ENCODE measurements around the gene GFOD1.

GFOD1 gene

GRCh38 chr6:13421425-13422059 is 65.9 kb downstream of the GFOD1 start:
- no peak for DNase-seq

- DNase-seq, result no peak
Observed at GRCh38 chr6:13420269-13420668, 67.1 kb downstream of the GFOD1 start.

DNA sequence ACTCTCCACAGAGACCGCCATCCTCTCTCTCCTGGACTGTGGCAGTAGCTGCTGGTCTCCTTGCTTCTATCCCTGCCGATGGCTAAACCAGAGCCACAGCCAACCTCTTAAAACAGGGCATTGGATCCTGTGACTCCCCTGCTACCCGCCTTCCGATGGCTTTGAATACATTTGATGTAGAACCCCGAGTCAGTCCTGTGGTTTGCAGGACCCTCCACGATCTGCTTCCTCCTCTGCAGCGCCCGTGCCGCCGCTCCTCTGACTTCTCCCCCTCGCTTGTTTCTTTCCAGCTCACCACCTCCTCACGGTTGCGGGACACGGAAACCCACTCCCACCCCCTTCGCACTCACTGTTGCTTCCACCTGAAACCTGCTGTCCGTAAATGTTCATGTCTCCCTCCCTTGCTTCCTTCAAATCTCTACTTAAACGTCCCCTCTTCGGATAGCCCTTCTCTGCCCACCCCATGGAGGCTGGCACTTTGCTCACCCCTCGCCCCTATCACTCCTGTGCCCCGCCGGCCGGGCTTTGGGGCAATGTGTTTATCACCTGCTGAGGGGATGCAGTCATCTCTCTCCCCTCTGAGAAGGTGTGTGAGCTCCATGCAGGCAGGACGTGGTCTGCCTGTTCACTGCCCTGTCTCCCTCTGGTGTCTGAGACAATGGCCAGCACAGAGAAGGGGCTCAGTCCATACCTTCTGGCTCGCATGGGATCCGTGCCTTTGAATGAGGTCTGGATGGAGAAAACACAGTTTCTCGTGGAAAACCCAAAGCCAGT is 67.8 kb downstream of the GFOD1 start:
- DNase-seq, result peak; percentile 10

- DNase-seq, result no peak
Observed at GRCh38 chr6:13418844-13419243, 68.6 kb downstream of the GFOD1 start.

GRCh38 chr6:13417954-13418353 is 69.4 kb downstream of the GFOD1 start:
- no peak for DNase-seq

DNA sequence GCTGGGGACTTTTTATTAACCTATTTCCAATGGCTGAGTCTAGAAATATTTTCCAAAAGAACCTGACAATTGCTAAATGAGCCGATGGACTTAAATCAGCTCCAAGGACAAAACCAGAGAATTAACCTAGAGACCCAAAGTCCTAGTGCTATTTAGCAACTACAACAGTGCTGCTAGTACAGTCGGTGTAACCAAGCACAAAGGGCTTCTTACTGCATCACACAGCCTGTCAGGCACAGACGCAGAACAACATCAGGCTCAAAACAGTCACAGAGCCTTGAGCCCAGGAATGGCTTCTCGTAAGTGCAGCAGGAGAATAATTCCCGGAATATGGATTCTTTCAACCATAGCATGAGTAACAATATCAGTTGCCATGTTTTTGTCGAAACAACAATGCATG is 70.0 kb downstream of the GFOD1 start:
- no peak for DNase-seq

- no peak for DNase-seq
Observed at GRCh38 chr6:13415283-13415682, 72.1 kb downstream of the GFOD1 start.

DNA sequence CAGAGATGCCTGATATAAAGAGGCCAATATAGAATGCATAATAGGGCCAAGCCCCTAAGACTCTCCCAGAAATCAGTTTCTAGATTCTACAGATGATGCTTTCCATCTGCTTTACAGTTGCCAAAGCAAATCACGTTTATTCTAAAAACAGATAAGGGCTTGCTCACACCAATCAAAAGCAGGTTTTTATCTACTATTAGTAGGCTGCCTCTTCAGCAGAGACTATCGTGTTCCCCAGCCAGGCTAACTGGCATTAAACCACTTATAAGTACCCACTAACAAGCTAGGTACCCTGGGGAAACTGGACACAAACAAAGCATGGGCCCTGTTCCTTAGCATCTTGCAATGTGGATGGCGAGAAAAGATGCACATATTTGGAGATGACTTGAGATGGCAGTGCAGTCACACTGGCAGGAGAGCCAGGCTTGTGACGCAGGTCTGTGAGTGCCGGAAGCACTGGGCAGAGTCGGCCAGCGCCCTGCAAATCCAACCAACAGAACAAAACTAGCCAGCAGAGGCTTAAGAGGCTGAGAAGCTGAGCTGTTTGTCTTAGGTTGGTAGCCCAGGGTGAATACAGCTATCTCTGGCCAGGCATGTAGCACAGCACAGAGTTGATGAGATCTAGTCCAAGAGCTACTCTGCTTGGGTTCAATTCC is 73.4 kb downstream of the GFOD1 start:
- no peak for DNase-seq

DNA sequence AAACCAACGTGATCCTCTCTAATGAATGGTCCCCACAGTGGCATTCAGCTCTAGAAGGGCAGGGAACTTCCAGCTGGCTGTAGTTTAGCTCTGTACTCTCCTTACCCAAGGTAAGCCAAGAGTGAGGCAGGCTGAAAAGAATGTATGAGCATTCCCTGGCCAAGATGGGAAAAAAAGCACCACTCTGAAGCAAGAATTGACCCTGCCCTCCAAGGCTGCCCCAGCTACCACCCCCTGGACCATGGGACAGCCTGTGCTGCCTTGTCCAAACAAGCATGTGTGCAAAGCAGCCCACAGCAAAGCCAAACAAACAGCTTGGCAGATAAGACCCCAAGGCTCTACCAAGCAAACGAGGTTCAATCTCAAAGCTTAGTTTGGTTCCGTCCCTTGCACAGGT is 73.9 kb downstream of the GFOD1 start:
- DNase-seq, result no peak

DNA sequence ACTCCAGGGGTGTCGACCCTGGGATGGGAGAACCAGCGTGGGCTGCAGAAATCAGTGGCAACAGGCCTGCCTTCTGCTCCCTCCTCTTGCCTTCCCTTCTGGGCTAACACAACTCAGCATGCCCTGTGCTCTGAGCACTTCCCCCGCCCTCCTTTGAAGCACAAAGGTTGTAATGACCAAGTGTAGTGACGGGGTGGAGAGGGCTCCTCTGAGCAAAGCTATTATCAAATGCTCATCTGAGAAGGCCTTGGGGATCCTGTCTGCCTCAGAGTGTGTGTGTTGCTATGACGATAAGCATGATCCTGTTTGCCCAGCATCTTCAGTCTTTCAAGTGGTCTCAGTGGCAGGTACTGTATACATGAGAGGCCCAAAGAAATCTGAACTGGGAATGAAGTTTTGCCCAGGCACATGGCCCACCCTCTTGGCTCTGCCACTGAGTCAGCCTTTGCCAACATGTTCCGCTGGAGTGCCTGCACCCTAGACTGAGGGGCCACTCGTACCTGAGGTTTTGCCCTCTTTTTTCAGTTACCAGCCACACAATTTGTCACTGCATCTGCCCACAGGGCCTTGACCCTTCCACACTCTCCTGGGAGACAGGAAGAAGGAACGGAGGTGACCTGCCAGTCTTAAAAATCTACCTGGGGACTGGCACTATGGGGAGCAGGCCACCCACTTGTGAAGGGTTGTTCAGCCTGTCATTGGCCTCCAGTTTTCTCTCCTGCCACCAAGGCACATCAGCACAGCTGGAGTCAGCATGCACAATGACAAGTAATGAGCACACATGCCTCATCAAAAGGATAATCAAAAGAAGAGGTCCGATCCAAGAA is 74.5 kb downstream of the GFOD1 start:
- no peak for DNase-seq

GRCh38 chr6:13412211-13412610 is 75.2 kb downstream of the GFOD1 start:
- no peak for DNase-seq

- no peak for DNase-seq
Observed at GRCh38 chr6:13411484-13411883, 75.9 kb downstream of the GFOD1 start.

GRCh38 chr6:13409991-13410390 is 77.4 kb downstream of the GFOD1 start:
- DNase-seq, result no peak

DNA sequence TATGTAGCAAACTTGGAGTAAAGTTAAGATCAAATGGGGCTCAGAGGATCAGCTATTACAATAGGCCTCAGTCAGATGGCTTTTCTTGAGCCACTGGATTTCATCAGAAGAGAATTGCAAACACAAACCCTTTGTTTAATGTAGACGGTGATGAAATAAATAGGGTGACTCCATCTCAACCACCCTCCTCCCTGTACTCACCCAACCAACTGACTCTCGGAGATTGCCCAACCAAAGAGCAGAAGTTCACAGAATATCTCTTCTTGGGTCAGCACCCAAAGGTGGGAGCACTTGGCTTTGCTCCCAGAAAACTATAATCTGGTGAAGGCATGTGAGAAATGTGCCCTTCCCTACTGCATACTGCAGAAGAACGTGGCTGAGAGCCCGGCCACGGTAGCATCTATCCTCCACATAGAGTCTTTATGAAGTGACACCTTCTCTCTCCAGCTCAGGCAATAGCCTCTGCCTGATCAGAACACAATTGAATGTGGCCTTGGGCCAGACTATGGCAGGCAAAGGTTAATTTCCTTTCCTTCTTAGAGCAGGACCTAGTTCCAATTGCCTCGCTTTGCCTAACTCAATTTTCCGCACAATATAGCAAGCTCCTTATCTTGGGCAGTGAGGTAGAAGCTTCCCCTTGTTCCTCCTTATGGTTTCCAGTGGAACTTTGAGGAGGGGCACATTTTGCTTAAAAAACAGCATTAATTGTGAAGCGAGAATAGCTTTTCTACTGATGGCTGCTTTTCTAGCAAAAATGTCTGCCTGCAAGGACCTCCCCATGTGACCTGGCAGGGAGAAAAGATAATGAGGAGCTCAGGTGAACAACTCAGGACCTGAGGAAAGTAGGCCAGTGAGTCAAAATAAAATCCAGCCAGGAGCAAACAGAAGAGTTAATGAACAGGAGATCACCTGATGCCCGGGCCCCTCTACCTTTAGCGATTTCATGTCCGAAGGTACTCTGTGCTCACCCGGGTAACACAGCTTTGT is 79.4 kb downstream of the GFOD1 start:
- DNase-seq, result no peak

DNA sequence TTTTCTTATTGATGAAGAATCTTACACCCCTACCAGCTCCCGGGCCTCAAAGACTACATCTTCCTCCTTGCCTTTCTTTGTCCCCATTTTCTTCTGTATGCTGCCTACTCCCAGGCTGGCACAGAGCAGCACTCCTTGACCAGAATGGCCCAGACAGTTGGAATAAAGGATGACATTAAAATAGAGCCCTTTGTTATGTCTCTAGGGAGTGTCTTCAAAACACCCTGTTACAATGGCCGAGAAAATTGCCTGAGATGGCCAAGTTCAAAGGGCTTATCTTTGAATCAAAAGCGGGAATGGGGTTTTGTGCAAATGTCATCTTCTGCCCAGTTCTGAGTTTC is 80.1 kb downstream of the GFOD1 start:
- DNase-seq, result no peak

- DNase-seq, result no peak
Observed at GRCh38 chr6:13406781-13407180, 80.6 kb downstream of the GFOD1 start.

DNA sequence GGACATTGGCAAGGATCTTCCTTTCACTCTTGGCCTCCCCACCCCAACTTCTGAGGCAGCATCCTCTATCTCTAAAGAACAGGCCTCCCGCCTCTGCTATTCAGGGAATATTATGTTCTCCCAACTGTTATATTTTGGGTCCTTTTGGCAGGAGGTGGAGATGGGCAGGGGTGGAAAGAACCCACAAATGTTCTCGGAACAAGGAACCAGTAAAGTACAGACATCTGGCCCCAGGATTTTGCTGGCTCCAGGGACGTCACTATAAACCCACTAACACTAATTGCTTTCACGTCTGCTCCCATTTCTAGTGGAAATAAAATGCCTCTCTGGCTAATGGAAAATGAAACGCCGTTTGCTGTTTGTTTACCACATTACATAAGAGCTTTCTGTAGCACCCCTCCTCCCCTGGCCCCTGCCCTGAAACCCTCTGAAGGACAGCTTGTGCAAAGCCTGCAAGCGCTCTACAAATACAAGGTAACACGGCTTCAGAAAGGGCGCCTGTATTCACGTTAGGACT is 81.4 kb downstream of the GFOD1 start:
- no peak for DNase-seq

DNA sequence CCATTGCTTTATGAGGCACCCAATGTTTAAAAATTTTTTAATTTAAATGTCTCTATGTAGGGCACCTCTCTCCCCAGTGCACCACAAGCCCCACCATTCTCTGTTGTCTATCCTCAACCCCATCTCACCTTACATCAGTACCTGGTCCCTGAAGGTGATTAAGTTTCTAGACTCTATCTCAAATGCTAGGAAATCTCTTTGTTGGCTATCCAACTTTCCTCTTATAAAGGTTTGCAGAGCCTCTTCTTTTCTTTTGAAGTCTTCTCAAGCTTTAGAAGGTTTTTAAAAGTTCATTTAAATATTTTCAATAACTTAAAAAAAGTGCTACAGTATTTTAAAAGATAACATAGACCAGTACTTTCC is 82.5 kb downstream of the GFOD1 start:
- no peak for DNase-seq

- no peak for DNase-seq
Observed at GRCh38 chr6:13404228-13404891, 83.0 kb downstream of the GFOD1 start.

GRCh38 chr6:13402711-13403110 is 84.7 kb downstream of the GFOD1 start:
- no peak for DNase-seq

DNA sequence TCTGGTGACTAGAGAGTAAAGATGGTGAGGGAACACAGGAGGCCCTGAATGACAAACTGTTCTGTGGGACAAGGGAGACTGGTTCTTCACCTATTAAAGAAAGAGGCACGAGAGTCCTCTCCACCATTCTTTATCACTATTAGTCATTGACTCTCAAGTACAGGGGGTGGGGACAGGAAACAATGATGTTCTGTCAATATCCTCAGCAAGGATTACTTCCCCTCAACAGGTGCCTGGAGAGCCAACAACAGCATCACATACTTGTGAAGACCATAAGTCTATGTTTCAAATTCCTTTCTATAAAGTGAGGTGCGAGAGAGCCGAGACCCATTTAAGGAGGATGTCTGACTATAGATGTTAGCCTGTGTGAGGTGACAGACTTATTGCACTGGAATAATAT is 86.6 kb downstream of the GFOD1 start:
- DNase-seq, result no peak

Data from GDM1 (cell line).